ENCODE data around the gene BATF3. TPM values are rescaled to one million over a fixed set of nuclear protein-coding genes. Genes with fewer than 3 reads are reported as not detected.
"Not testable (repeated sequence)": the region's sequence is repeated elsewhere in the genome, so short reads cannot be mapped to it uniquely, and the experiment has no call there.

The BATF3 gene
- total and polyA plus RNA-seq, 9 of the 15 experiments (the other 6 are each of a cell fraction or from before 2014, with no cell fraction given), result 0.40 to 3.8 (median 2.0) TPM

GRCh38 chr1:212639524-212639923 is 60.1 kb downstream of the BATF3 start:
- H3K9ac ChIP-seq (ENCODE audit: insufficient read depth in 1 of 2, low read depth in 2 of 2, low read length in 2 of 2); H3K36me3 ChIP-seq (ENCODE audit: control insufficient read depth, insufficient read depth, low read length); H2AFZ ChIP-seq (ENCODE audit: low read depth, low read length); H3K9me1 ChIP-seq (ENCODE audit: control insufficient read depth, insufficient read depth, low read length); H3K9me3 ChIP-seq (replicated peaks; ENCODE audit: control insufficient read depth, insufficient read depth, low read depth, low read length); H3K4me2 ChIP-seq (ENCODE audit: insufficient read depth, low read length); BruUV-seq (replicated peaks); H3K4me3 ChIP-seq; intact Hi-C loops (cut with micrococcal nuclease); DNase-seq (ENCODE audit: extremely low read depth in 1 of 4, low spot score in 3 of 4); in situ Hi-C loops (cut with MboI); ATAC-seq; FAIRE-seq; CTCF ChIA-PET (ENCODE audit: low intra/inter-chr PET ratio); H3K27ac ChIP-seq (ENCODE audit: extremely low read depth, low read depth, low read length); H3K79me2 ChIP-seq (ENCODE audit: control insufficient read depth, insufficient read depth, low read length): not testable (repeated sequence)
- POLR2A ChIA-PET, result interaction anchor here (0.6 kb wide), 1 partner anchor 393 kb away, joined by 3 read pairs; no protein-coding TSS in a partner anchor
- Histone ChIP-seq H4K20me1 (replicated peaks; ENCODE audit: control insufficient read depth, insufficient read depth, low read length) (peaks cover 18% of the 10 kb centered on the region), H3K27me3 (ENCODE audit: control insufficient read depth in 2 of 2, insufficient read depth in 2 of 2, low read length in 2 of 2) (peaks cover 16 to 49% of the 10 kb centered on the region in 2 experiments), H3K4me1 (replicated peaks in 1 of 2; ENCODE audit: control insufficient read depth in 2 of 2, insufficient read depth in 2 of 2, low read length in 2 of 2) (peaks cover 14 to 27% of the 10 kb centered on the region in 2 experiments; a peak in 4 of 5 replicates)
- TF ChIP-seq OTX1 (CRISPR knock-in tag; IDR thresholded peaks at IDR 0.05), result 0 out of 2 replicates have a peak, but pooled peaks have one; percentile 51
- 0 out of 2 replicates have a peak, but pooled peaks have one; percentile 36 for TF ChIP-seq MTA1 (IDR thresholded peaks at IDR 0.05; ENCODE audit: borderline replicate concordance)
- peak; percentile 86; the same call in 1 of the 2 replicates for TF ChIP-seq HBP1 (CRISPR knock-in tag; IDR thresholded peaks at IDR 0.05)
- 0 out of 2 replicates have a peak, but pooled peaks have one; percentile 43 for TF ChIP-seq ZBTB26 (CRISPR knock-in tag; IDR thresholded peaks at IDR 0.05)
- TF ChIP-seq THRB (CRISPR knock-in tag; conservative IDR thresholded peaks at IDR 0.05), result 0 out of 2 replicates have a peak, but pooled peaks have one; percentile 45
- TF ChIP-seq, protein P1, sequence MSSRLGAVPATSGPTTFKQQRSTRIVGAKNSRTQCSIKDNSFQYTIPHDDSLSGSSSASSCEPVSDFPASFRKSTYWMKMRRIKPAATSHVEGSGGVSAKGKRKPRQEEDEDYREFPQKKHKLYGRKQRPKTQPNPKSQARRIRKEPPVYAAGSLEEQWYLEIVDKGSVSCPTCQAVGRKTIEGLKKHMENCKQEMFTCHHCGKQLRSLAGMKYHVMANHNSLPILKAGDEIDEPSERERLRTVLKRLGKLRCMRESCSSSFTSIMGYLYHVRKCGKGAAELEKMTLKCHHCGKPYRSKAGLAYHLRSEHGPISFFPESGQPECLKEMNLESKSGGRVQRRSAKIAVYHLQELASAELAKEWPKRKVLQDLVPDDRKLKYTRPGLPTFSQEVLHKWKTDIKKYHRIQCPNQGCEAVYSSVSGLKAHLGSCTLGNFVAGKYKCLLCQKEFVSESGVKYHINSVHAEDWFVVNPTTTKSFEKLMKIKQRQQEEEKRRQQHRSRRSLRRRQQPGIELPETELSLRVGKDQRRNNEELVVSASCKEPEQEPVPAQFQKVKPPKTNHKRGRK (tag; IDR thresholded peaks at IDR 0.05), result peak; percentile 99
- 12% methylated on average over 2 of the region's 2 CpGs for WGBS (ENCODE audit: insufficient coverage, low coverage, missing lambda C conversion rate)
